A549 treated with CpdA at 1 μM for 4 hours (cell line): Measurements from ENCODE around the gene RRP1. TPM values are rescaled to one million over a fixed set of nuclear protein-coding genes. Genes with fewer than 3 reads are reported as not detected.

Source experiments
- total RNA-seq: library from RNA; stranded (reverse); fragments of 200-300 nt; extraction: Qiagen RNA extraction; gene quantifications from 5 replicates; pipeline ENCODE4 v1.2.3, GENCODE V29; 2022; ENCODE audit warnings: low read depth

Gene RRP1, protein sequence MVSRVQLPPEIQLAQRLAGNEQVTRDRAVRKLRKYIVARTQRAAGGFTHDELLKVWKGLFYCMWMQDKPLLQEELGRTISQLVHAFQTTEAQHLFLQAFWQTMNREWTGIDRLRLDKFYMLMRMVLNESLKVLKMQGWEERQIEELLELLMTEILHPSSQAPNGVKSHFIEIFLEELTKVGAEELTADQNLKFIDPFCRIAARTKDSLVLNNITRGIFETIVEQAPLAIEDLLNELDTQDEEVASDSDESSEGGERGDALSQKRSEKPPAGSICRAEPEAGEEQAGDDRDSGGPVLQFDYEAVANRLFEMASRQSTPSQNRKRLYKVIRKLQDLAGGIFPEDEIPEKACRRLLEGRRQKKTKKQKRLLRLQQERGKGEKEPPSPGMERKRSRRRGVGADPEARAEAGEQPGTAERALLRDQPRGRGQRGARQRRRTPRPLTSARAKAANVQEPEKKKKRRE
- total RNA-seq, result 32.3 to 38.2 TPM (median 34.3 TPM) in 5 replicates

GRCh38 chr21:43789276-43790009, at the start of gene RRP1:
TSS of gene RRP1 (plus strand) at chr21:43789577. CDS start at chr21:43789630, 53 bp downstream.

DNA sequence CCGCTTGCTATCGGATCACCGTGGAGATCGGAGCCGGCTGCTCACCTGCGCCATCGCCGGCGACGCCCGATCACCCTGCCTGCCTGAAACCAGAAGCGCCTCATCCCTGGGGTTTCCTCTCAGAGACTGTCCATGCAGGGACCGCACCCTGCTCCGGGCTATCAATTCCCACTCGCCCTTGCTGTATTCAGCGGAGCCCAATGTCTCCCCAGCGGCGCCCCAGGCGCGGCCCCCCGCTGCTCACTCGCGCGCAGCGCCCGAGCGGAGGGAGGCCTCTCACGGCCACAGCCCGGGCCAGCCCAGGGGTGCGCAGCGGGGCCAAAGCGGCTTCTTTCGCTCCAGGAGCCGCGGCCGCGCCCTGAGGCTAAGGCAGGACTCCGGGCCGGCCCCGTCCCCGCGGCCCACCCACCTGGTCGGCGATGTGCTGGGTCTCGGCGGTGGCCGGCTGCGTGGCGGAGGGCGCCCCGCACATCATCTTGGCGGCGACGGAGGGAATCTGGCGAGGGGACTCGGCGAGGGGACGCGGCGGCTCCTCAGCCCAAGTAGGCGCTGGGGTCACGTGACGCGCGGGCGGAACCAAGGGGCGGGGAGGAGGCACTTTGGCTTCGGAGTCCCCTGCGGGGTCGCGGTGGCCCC, 13.5 kb upstream of the RRP1 start, which contains the start of gene CSTB:
Gene CSTB, minus strand, starts transcription at position 514 of the 636 bp plus-strand sequence. Its CDS starts 39 bp downstream, at position 475.

Other genes starting within 250 kb of the RRP1 start
- 1.3 to 1.9 TPM (median 1.4 TPM) in 5 replicates for gene HSF2BP, start 130.1 kb upstream of the RRP1 start, total RNA-seq
- gene RRP1B, start 130.0 kb upstream of the RRP1 start, total RNA-seq, result 31.1 to 39.0 TPM (median 33.7 TPM) in 5 replicates
- 175 to 285 TPM (median 258 TPM) in 5 replicates for gene PDXK, start 70.4 kb upstream of the RRP1 start, total RNA-seq
- gene CSTB, start 13.3 kb upstream of the RRP1 start, total RNA-seq, result 81.5 to 97.6 TPM (median 90.8 TPM) in 5 replicates
- gene AGPAT3, start 75.6 kb downstream of the RRP1 start, total RNA-seq, result 19.6 to 23.3 TPM (median 20.5 TPM) in 5 replicates
- 14.2 to 17.3 TPM (median 15.9 TPM) in 5 replicates for gene TRAPPC10, start 222.7 kb downstream of the RRP1 start, total RNA-seq